ENCODE results near the gene TEX22. TPM values are rescaled to one million over a fixed set of nuclear protein-coding genes. Genes with fewer than 3 reads are reported as not detected.
A peak's percentile ranks its signal among the peaks of the same experiment; 100 is the strongest.

TEX22 gene
- total and polyA plus RNA-seq, 2 donors from 2014 or later, result 1.5 to 3.3 TPM

DNA sequence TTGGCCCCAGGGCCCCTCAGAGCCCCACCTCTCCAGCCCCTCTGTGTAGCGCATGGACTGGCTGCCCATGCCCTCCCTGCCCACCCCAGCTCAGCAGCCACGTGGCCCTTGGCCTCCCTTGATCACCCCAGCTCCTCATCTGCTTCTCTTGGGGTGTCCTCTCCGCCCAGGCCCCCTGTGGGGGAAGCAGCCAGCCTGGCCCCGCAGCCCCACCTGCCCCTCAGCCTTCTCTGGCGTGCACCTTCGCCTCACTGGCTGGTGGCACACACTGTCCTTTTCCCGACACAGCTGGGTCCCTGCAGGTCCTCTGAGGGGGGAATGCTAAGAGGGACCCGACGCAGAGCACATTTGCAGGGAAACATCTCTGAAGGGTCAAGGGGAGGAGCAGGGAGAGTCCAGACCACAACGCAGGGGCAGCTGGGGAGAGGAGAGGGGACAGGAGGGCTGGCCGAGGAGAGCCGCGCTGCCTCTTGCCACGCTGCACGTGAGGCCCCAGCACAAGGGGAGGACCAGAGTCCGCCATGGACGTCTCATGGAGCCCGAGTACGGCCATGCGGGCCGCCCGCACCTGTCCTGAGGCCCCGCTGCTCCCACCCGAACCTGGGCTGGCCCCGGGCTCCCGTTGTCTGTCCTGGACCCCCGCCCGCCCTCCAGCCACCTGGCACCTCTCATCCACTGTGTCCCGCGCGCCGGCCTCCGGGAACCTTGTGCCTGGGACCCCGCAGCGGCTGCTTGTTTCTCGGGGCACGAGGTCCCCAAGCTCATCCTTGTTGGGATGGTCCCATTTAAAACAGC is 47.7 kb upstream of the TEX22 start:
- Histone ChIP-seq H3K4me3 (ENCODE audit: low read length in 3 of 3) (no peak overlapping the region), H3K9me3 (ENCODE audit: control insufficient read depth in 2 of 3, insufficient read depth in 1 of 3, low read length in 3 of 3) (no peaks in the 10 kb centered on the region), H3K36me3 (ENCODE audit: control insufficient read depth in 2 of 3, insufficient read depth in 3 of 3, low read length in 3 of 3) (no peaks in the 10 kb centered on the region), H3K27me3 (ENCODE audit: control insufficient read depth, insufficient read depth, low read length) (no peaks in the 10 kb centered on the region), H3K4me1 (ENCODE audit: control insufficient read depth in 2 of 3, insufficient read depth in 2 of 3, low read depth in 1 of 3, low read length in 3 of 3) (peaks cover 0 to 10% (median 9%) of the 10 kb centered on the region in 3 donors), H3K9ac (ENCODE audit: low read length in 3 of 3) (no peak overlapping the region), H3K27ac (ENCODE audit: low read depth in 2 of 2, low read length in 2 of 2) (no peak overlapping the region)
- no peak for FAIRE-seq
- intact Hi-C loops (cut with DNase I), result loop anchor here (5.0 kb wide), 1 partner anchor 148 kb away; no protein-coding TSS in a partner anchor
- DNase-seq, result no peak
- TF ChIP-seq, protein P1, sequence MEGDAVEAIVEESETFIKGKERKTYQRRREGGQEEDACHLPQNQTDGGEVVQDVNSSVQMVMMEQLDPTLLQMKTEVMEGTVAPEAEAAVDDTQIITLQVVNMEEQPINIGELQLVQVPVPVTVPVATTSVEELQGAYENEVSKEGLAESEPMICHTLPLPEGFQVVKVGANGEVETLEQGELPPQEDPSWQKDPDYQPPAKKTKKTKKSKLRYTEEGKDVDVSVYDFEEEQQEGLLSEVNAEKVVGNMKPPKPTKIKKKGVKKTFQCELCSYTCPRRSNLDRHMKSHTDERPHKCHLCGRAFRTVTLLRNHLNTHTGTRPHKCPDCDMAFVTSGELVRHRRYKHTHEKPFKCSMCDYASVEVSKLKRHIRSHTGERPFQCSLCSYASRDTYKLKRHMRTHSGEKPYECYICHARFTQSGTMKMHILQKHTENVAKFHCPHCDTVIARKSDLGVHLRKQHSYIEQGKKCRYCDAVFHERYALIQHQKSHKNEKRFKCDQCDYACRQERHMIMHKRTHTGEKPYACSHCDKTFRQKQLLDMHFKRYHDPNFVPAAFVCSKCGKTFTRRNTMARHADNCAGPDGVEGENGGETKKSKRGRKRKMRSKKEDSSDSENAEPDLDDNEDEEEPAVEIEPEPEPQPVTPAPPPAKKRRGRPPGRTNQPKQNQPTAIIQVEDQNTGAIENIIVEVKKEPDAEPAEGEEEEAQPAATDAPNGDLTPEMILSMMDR (IDR thresholded peaks at IDR 0.05; ENCODE audit: borderline replicate concordance, extremely low read depth, insufficient read depth), result no peak

DNA sequence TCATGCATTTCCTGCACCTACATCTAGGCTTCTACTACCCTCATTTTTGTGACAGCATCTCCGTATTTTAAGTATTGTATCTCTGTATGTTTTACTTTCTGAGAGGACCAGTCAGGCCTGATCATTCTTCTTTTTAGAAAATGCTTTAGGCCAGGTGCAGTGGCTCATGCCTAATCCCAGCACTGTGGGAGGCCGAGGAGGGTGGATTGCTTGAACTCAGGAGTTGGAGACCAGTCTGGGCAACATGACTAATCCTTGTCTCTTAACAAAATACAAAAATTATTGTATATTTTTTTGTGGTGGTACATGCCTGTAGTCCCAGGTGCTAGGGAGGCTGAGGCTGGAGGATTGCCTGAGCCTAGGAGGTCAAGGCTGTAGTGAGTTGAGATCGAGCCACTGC is 46.9 kb upstream of the TEX22 start:
- no peak overlapping the region for H3K27ac ChIP-seq (ENCODE audit: low read depth in 2 of 2, low read length in 2 of 2)
- no peak overlapping the region for H3K9ac ChIP-seq (ENCODE audit: low read length in 3 of 3)
- TF ChIP-seq, protein P1 (IDR thresholded peaks at IDR 0.05; ENCODE audit: borderline replicate concordance, extremely low read depth, insufficient read depth), result no peak
- no peaks in the 10 kb centered on the region for H3K9me3 ChIP-seq (ENCODE audit: control insufficient read depth in 2 of 3, insufficient read depth in 1 of 3, low read length in 3 of 3)
- no peaks in the 10 kb centered on the region for H3K36me3 ChIP-seq (ENCODE audit: control insufficient read depth in 2 of 3, insufficient read depth in 3 of 3, low read length in 3 of 3)
- H3K27me3 ChIP-seq (ENCODE audit: control insufficient read depth, insufficient read depth, low read length), result no peaks in the 10 kb centered on the region
- no peak for DNase-seq
- H3K4me1 ChIP-seq (ENCODE audit: control insufficient read depth in 2 of 3, insufficient read depth in 2 of 3, low read depth in 1 of 3, low read length in 3 of 3), result peaks cover 0 to 4% (median 4%) of the 10 kb centered on the region in 3 donors
- intact Hi-C loops (cut with DNase I), result loop anchor here (5.0 kb wide), 1 partner anchor 149 kb away; no protein-coding TSS in a partner anchor
- no peak overlapping the region for H3K4me3 ChIP-seq (ENCODE audit: low read length in 3 of 3)
- no peak for FAIRE-seq

DNA sequence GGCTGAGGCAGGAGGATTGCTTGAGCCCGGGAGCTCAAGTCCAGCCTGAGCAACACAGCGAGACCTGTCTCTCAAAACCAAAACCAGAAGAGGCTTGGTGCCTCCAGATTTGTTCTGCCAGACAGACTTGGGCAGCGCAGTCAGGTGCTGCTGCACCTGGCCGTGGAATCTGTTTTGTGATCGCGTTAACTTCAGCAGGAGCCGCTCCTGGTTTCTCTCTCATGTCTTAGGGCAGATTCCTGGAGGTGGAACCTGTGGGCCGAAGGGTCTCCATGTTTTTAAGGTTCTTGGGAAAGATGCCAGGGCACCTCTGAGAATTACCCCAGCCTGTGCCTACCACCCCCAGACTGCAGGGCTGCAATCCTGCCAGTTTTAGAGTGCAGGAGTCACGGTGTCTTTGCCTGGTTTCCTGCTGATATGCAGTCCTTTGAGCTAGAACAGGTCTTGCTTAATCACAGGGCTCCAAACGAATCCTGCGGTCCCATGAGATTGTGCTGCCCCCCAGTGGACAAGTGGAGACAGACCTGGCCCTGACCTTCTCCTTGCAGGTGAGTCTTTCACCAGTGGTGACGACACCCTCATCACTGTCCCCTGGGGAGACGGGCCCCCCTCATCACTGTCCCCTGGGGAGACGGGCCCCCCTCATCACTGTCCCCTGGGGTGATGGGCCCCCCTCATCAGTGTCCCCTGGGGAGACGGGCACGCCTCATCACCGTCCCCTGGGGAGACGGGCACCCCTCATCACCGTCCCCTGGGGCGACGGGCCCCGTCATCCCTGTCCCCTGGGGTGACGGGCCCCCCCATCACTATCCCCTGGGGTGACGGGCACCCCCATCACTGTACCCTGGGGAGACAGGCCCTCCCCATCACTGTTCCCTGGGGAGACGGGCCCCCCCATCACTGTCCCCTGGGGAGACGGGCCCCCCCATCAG is 46.2 kb upstream of the TEX22 start:
- FAIRE-seq, result peak; percentile 66

More for the DNA sequence above, 46.2 kb upstream of the TEX22 start:
- H3K4me1 ChIP-seq (ENCODE audit: control insufficient read depth in 2 of 3, insufficient read depth in 2 of 3, low read depth in 1 of 3, low read length in 3 of 3), result peaks cover 0 to 4% (median 4%) of the 10 kb centered on the region in 3 donors
- DNase-seq, result peak in 4 of 5 donors; percentile 91 to 94 (median 92)
- no peak overlapping the region for H3K27ac ChIP-seq (ENCODE audit: low read depth in 2 of 2, low read length in 2 of 2)
- H3K36me3 ChIP-seq (ENCODE audit: control insufficient read depth in 2 of 3, insufficient read depth in 3 of 3, low read length in 3 of 3), result no peaks in the 10 kb centered on the region
- H3K4me3 ChIP-seq (ENCODE audit: low read length in 3 of 3), result peak overlapping the region in 1 of 3 donors; percentile 4
- TF ChIP-seq, protein P1 (IDR thresholded peaks at IDR 0.05; ENCODE audit: borderline replicate concordance, extremely low read depth, insufficient read depth), result peak; percentile 79
- no peak overlapping the region for H3K9ac ChIP-seq (ENCODE audit: low read length in 3 of 3)
- H3K27me3 ChIP-seq (ENCODE audit: control insufficient read depth, insufficient read depth, low read length), result no peaks in the 10 kb centered on the region
- no peaks in the 10 kb centered on the region for H3K9me3 ChIP-seq (ENCODE audit: control insufficient read depth in 2 of 3, insufficient read depth in 1 of 3, low read length in 3 of 3)
- intact Hi-C loops (cut with DNase I), result loop anchor here (5.0 kb wide), 1 partner anchor 150 kb away; no protein-coding TSS in a partner anchor
